ENCODE data around the gene EXOC3L1.
A peak's percentile ranks its signal among the peaks of the same experiment; 100 is the strongest.

Gene EXOC3L1

GRCh38 chr16:67177743-67178699 is 11.9 kb downstream of the EXOC3L1 start:
- H3K36me3 ChIP-seq (ENCODE audit: control insufficient read depth, insufficient read depth, low read length): no peaks in the 10 kb centered on the region
- H3K9me3 ChIP-seq (ENCODE audit: control insufficient read depth, insufficient read depth, low read length): no peaks in the 10 kb centered on the region
- peak overlapping the region; percentile 62 for H3K4me3 ChIP-seq (ENCODE audit: low read depth, low read length)
- no peak overlapping the region for H3K9ac ChIP-seq (ENCODE audit: low read depth, low read length)
- H3K27ac ChIP-seq (ENCODE audit: low read depth, low read length): peak overlapping the region; percentile 8
- peaks cover 14% of the 10 kb centered on the region; the same call in 1 of the 2 replicates for H3K4me1 ChIP-seq (ENCODE audit: control insufficient read depth, insufficient read depth, low read length)
- H3K27me3 ChIP-seq (ENCODE audit: control insufficient read depth, insufficient read depth, low read length): peaks cover 48% of the 10 kb centered on the region

GRCh38 chr16:67176662-67177061 is 13.3 kb downstream of the EXOC3L1 start:
- no peak overlapping the region for H3K27ac ChIP-seq (ENCODE audit: low read depth, low read length)
- no peaks in the 10 kb centered on the region for H3K36me3 ChIP-seq (ENCODE audit: control insufficient read depth, insufficient read depth, low read length)
- H3K9me3 ChIP-seq (ENCODE audit: control insufficient read depth, insufficient read depth, low read length): no peaks in the 10 kb centered on the region
- H3K9ac ChIP-seq (ENCODE audit: low read depth, low read length): no peak overlapping the region
- peaks cover 62% of the 10 kb centered on the region for H3K27me3 ChIP-seq (ENCODE audit: control insufficient read depth, insufficient read depth, low read length)
- peaks cover 14% of the 10 kb centered on the region; the same call in 1 of the 2 replicates for H3K4me1 ChIP-seq (ENCODE audit: control insufficient read depth, insufficient read depth, low read length)
- no peak overlapping the region for H3K4me3 ChIP-seq (ENCODE audit: low read depth, low read length)

DNA sequence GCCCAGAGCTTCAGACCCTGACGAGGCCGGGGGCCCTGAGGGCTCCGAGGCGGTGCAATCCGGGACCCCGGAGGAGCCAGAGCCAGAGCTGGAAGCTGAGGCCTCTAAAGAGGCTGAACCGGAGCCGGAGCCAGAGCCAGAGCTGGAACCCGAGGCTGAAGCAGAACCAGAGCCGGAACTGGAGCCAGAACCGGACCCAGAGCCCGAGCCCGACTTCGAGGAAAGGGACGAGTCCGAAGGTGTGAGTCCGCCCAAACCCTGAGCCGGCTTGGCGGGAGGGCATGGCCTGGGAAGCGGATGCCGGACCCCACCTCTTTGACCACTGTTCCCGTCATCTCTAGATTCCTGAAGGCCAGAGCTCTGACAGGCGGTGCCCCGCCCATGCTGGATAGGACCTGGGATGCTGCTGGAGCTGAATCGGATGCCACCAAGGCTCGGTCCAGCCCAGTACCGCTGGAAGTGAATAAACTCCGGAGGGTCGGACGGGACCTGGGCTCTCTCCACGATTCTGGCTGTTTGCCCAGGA is 15.2 kb downstream of the EXOC3L1 start:
- peaks cover 21% of the 10 kb centered on the region for H3K4me1 ChIP-seq (ENCODE audit: control insufficient read depth, insufficient read depth, low read length)
- H3K9ac ChIP-seq (ENCODE audit: low read depth, low read length): no peak overlapping the region
- no peaks in the 10 kb centered on the region for H3K36me3 ChIP-seq (ENCODE audit: control insufficient read depth, insufficient read depth, low read length)
- no peak overlapping the region for H3K27ac ChIP-seq (ENCODE audit: low read depth, low read length)
- H3K9me3 ChIP-seq (ENCODE audit: control insufficient read depth, insufficient read depth, low read length): no peaks in the 10 kb centered on the region
- peak overlapping the region; percentile 60 for H3K4me3 ChIP-seq (ENCODE audit: low read depth, low read length)
- peaks cover 77% of the 10 kb centered on the region for H3K27me3 ChIP-seq (ENCODE audit: control insufficient read depth, insufficient read depth, low read length)

DNA sequence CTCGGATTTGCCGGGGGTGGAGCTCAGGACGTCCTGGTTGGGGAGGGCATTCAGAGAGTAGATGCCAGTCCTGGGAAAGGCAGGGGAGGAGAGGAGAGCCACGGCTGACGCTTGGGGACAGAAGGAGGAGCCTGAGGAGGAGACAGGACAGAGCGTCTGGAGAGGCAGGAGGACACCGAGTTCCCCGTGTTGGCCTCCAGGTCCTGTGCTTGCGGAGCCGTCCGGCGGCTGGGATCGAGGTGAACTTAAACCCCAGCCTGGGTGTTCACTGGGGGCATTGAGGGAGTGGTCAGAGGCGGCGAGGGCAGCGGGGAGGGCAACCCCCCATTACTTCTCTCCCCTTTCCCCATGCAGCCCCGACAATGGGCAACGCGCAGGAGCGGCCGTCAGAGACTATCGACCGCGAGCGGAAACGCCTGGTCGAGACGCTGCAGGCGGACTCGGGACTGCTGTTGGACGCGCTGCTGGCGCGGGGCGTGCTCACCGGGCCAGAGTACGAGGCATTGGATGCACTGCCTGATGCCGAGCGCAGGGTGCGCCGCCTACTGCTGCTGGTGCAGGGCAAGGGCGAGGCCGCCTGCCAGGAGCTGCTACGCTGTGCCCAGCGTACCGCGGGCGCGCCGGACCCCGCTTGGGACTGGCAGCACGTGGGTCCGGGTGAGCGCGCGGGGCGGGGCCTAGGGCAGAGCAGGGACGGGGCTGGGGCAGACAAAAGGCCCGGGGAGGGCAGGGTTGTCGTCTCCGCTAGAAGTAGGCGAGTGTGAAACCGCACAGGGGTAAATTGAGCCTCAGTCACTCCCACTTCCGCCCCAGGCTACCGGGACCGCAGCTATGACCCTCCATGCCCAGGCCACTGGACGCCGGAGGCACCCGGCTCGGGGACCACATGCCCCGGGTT is 15.9 kb downstream of the EXOC3L1 start:
- Histone ChIP-seq H3K27me3 (ENCODE audit: control insufficient read depth, insufficient read depth, low read length) (peaks cover 83% of the 10 kb centered on the region), H3K9ac (ENCODE audit: low read depth, low read length) (no peak overlapping the region), H3K36me3 (ENCODE audit: control insufficient read depth, insufficient read depth, low read length) (no peaks in the 10 kb centered on the region), H3K4me1 (ENCODE audit: control insufficient read depth, insufficient read depth, low read length) (peaks cover 23% of the 10 kb centered on the region), H3K9me3 (ENCODE audit: control insufficient read depth, insufficient read depth, low read length) (no peaks in the 10 kb centered on the region), H3K27ac (ENCODE audit: low read depth, low read length) (no peak overlapping the region), H3K4me3 (ENCODE audit: low read depth, low read length) (peak overlapping the region; percentile 60)

DNA sequence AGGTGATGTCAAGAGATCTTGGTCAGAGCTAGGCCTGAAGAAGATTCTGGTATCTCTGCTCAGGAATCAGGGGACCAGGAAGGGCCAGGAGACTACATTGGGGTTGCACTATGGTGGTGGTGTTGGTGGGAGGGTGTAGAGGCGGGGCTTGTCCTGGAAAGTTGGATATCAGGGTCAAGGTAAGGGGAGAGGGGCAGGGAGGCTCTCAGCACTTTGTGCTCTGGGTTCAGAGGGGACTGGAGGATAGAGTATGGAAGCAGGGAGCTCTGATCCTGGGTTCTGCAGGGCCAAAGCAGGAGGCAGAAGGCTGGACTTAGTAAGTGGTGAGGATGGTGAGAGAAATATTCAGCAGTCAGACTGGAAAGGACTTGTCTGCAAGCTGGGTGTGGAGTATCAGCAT is 16.6 kb downstream of the EXOC3L1 start:
- no peak overlapping the region for H3K9ac ChIP-seq (ENCODE audit: low read depth, low read length)
- H3K36me3 ChIP-seq (ENCODE audit: control insufficient read depth, insufficient read depth, low read length): no peaks in the 10 kb centered on the region
- peak overlapping the region; percentile 60 for H3K4me3 ChIP-seq (ENCODE audit: low read depth, low read length)
- peaks cover 23% of the 10 kb centered on the region for H3K4me1 ChIP-seq (ENCODE audit: control insufficient read depth, insufficient read depth, low read length)
- H3K27ac ChIP-seq (ENCODE audit: low read depth, low read length): no peak overlapping the region
- no peaks in the 10 kb centered on the region for H3K9me3 ChIP-seq (ENCODE audit: control insufficient read depth, insufficient read depth, low read length)
- peaks cover 91% of the 10 kb centered on the region for H3K27me3 ChIP-seq (ENCODE audit: control insufficient read depth, insufficient read depth, low read length)

DNA sequence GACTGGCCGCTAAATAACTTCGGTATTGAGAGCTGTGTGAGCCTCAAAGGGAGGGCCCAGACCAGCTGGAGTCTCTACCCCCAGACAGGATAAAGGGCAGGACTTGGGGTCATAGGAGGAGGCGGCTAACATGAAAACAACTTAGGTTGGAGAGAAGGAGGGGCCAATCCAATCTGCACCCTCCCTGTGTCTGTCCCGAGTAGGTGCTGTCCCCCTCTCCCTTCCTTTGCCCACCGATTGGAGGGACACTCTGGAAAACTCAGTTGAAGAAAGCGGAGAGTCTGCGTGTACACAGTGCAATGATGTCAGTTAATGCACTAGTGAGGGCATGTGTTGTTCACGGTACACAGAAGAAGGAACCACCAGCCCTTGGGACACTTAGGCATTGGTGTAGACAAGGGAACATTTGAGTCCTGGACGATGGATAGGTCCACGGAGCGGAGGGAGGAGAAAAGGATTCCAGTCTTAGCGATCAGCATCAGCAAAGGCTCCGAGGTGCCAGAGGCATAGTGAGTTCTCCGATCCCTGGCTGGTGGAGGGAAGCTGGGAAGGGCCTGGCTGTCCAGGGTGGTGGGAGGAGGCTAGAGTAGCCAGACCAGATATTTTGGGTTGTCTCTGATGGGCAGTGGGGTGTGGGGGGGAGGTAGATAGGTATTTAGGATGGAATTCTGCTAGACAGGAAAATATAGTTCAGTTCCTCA is 18.8 kb downstream of the EXOC3L1 start:
- H3K4me1 ChIP-seq (ENCODE audit: control insufficient read depth, insufficient read depth, low read length): peaks cover 22% of the 10 kb centered on the region
- peaks cover 95% of the 10 kb centered on the region for H3K27me3 ChIP-seq (ENCODE audit: control insufficient read depth, insufficient read depth, low read length)
- H3K36me3 ChIP-seq (ENCODE audit: control insufficient read depth, insufficient read depth, low read length): no peaks in the 10 kb centered on the region
- no peak overlapping the region for H3K9ac ChIP-seq (ENCODE audit: low read depth, low read length)
- peak overlapping the region; percentile 66 for H3K4me3 ChIP-seq (ENCODE audit: low read depth, low read length)
- H3K9me3 ChIP-seq (ENCODE audit: control insufficient read depth, insufficient read depth, low read length): no peaks in the 10 kb centered on the region
- H3K27ac ChIP-seq (ENCODE audit: low read depth, low read length): no peak overlapping the region

DNA sequence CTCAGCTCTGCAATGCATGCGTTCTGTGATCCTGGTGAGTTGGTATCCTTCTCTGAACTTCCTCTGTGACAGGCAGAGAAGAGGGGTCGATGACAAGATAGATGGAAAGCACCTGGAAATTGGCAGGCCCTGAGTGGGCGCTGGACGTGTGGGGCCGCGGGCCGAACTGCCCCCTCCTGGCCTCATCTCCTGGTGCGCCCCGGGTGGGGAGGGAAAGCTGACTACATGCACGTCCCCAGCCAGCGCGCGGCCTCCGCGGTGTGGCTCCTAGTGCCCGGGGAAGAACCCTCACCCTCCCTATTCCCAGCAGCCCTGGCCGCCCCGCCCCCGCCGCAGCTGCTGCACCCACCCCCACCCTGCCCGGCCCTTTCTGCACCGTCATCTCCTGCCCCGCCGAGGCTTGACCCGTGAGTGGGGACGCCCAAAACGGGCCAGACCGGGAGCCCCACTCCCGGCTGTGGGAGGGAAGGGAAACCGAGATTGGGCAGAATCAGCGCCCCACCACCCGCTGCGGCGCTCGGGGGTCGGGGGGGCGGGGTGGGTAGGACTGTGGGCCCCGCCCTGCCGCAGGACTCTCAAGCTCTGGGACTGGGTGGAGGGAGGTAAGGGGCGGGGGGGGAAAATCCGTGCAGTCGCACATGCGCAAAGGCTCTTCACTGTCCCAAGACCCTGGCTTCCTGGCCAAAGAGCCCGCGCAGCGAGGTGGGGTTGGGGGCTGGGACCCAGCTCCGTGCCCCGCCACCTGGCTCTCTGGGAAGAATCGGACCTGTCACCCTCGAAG is 19.6 kb downstream of the EXOC3L1 start, which contains the start of gene NOL3:
NOL3 (plus strand) TSS at position 371 of the 781 bp plus-strand sequence.
- Histone ChIP-seq H3K36me3 (ENCODE audit: control insufficient read depth, insufficient read depth, low read length) (no peaks in the 10 kb centered on the region), H3K27me3 (ENCODE audit: control insufficient read depth, insufficient read depth, low read length) (peaks cover 96% of the 10 kb centered on the region), H3K4me1 (ENCODE audit: control insufficient read depth, insufficient read depth, low read length) (peaks cover 23% of the 10 kb centered on the region), H3K9me3 (ENCODE audit: control insufficient read depth, insufficient read depth, low read length) (no peaks in the 10 kb centered on the region), H3K9ac (ENCODE audit: low read depth, low read length) (no peak within 1 kb of the TSS), H3K4me3 (ENCODE audit: low read depth, low read length) (peak within 1 kb of the TSS; percentile 66), H3K27ac (ENCODE audit: low read depth, low read length) (no peak within 1 kb of the TSS)

DNA sequence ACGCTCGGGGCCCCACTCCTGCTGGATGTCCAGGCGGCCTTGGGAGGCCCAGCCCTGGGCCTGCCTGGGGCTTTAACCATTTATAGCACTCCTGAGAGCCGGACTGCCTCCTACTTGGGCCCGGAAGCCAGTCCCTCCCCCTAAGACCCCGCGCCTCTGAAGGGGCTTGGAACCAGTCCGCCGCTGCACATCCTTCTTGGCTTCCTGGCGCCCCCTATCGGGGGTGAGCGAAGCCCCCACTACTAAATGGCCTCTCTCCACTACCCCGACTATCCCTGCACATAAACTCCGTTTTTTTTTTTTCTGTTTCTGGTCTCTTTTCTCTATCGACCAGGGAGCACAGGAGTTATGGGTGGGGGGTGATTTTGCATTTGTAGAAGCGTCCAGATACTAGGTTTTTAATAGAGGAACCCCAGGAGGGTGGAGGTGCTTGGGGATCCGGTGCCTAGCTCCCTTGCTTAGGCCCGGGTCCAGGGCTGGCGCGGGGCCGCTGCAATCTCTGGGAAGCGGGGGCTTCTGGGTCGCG is 20.2 kb downstream of the EXOC3L1 start:
- peak overlapping the region; percentile 66 for H3K4me3 ChIP-seq (ENCODE audit: low read depth, low read length)
- H3K27me3 ChIP-seq (ENCODE audit: control insufficient read depth, insufficient read depth, low read length): peaks cover 96% of the 10 kb centered on the region
- no peaks in the 10 kb centered on the region for H3K9me3 ChIP-seq (ENCODE audit: control insufficient read depth, insufficient read depth, low read length)
- peaks cover 23% of the 10 kb centered on the region for H3K4me1 ChIP-seq (ENCODE audit: control insufficient read depth, insufficient read depth, low read length)
- H3K9ac ChIP-seq (ENCODE audit: low read depth, low read length): no peak overlapping the region
- H3K36me3 ChIP-seq (ENCODE audit: control insufficient read depth, insufficient read depth, low read length): no peaks in the 10 kb centered on the region
- H3K27ac ChIP-seq (ENCODE audit: low read depth, low read length): no peak overlapping the region

- no peaks in the 10 kb centered on the region for H3K36me3 ChIP-seq (ENCODE audit: control insufficient read depth, insufficient read depth, low read length)
- H3K4me3 ChIP-seq (ENCODE audit: low read depth, low read length): peak overlapping the region; percentile 66
- H3K27me3 ChIP-seq (ENCODE audit: control insufficient read depth, insufficient read depth, low read length): peaks cover 96% of the 10 kb centered on the region
- no peak overlapping the region for H3K27ac ChIP-seq (ENCODE audit: low read depth, low read length)
- peaks cover 23% of the 10 kb centered on the region for H3K4me1 ChIP-seq (ENCODE audit: control insufficient read depth, insufficient read depth, low read length)
- H3K9me3 ChIP-seq (ENCODE audit: control insufficient read depth, insufficient read depth, low read length): no peaks in the 10 kb centered on the region
- no peak overlapping the region for H3K9ac ChIP-seq (ENCODE audit: low read depth, low read length)
Observed at GRCh38 chr16:67169011-67169451, 20.9 kb downstream of the EXOC3L1 start.
